BJ (cell line): ENCODE measurements around the gene TMEM150B. TPM values are rescaled to one million over a fixed set of nuclear protein-coding genes. Genes with fewer than 3 reads are reported as not detected.

Experiments
- CTCF ChIA-PET: fragments of 350-600 bp; formaldehyde crosslinking; extraction: SDS; loops from one replicate; lab custom pipeline; 2021; ENCODE audit warnings: antibody characterized with exemption, inconsistent platforms; lab: Yijun Ruan, JAX
- POLR2A ChIA-PET: fragments of 300-600 bp; sonication (Branson Sonifier 250); formaldehyde crosslinking; extraction: SDS; loops from one replicate; lab custom pipeline; 2021; ENCODE audit warnings: antibody characterized with exemption; lab: Charles Lee
- DNase-seq: peaks from one replicate; pipeline ENCODE4 v3.0.0-alpha.2; 2011; ENCODE audit warnings: low read depth
- H3K27me3 ChIP-seq: 2 replicates; pipeline ENCODE4 v1.6.0; 2011; ENCODE audit warnings: low read length; ENCODE audit not compliant: control insufficient read depth, insufficient read depth
- H3K36me3 ChIP-seq: 2 replicates; pipeline ENCODE4 v1.5.1; 2011; ENCODE audit warnings: low read length; ENCODE audit not compliant: control insufficient read depth, insufficient read depth
- H3K4me3 ChIP-seq: 2 replicates; pipeline ENCODE4 v1.5.1; 2011; ENCODE audit warnings: low read depth, mild to moderate bottlenecking, control low read depth, low read length
- CTCF ChIP-seq: IDR thresholded peaks from 2 replicates; pipeline ENCODE4 v1.5.1; 2011; ENCODE audit warnings: low read depth, mild to moderate bottlenecking, control low read depth, inconsistent platforms, low read length, moderate library complexity; ENCODE audit not compliant: insufficient read depth
- polyA plus RNA-seq: library from polyadenylated mRNA; depleted of rRNA; stranded (reverse); fragments of >200 nt; gene quantifications from 2 replicates; pipeline ENCODE4 v1.2.3, GENCODE V29; 2011

Gene TMEM150B
- polyA plus RNA-seq, 1 experiment: not detected

- DNase-seq: no peak
- POLR2A ChIA-PET: interaction anchor here (0.6 kb wide), 1 partner anchor 22 kb away, joined by 9 read pairs; no protein-coding TSS in a partner anchor
These were observed 20.1 kb upstream of the TMEM150B start for GRCh38 chr19:55345101-55345817.

GRCh38 chr19:55344444-55344843 lies 19.3 kb upstream of the TMEM150B start:
- CTCF ChIA-PET: interaction anchor here (1.0 to 1.3 kb wide), 2 partner anchors 12 to 20 kb away, joined by 3 read pairs; no protein-coding TSS in a partner anchor
- 0 out of 2 replicates have a peak, but pooled peaks have one; percentile 4 for TF ChIP-seq CTCF
- no peak for DNase-seq

More at GRCh38 chr19:55345101-55345817, 20.1 kb upstream of the TMEM150B start:
- H3K27me3 ChIP-seq: no peaks in the 10 kb centered on the region
- H3K4me3 ChIP-seq: no peak overlapping the region
- no peak for TF ChIP-seq CTCF
- H3K36me3 ChIP-seq: peaks cover 18% of the 10 kb centered on the region
- CTCF ChIA-PET: interaction anchor here (1.3 kb wide), 1 partner anchor 13 kb away, joined by 3 read pairs; no protein-coding TSS in a partner anchor

GRCh38 chr19:55341595-55342531 lies 16.7 kb upstream of the TMEM150B start:
- no peak overlapping the region for H3K4me3 ChIP-seq
- POLR2A ChIA-PET: no interaction called here
- H3K36me3 ChIP-seq: peaks cover 17% of the 10 kb centered on the region
- no peak for DNase-seq
- H3K27me3 ChIP-seq: no peaks in the 10 kb centered on the region
- TF ChIP-seq CTCF: no peak
- CTCF ChIA-PET: no interaction called here

More at GRCh38 chr19:55344444-55344843, 19.3 kb upstream of the TMEM150B start:
- POLR2A ChIA-PET: interaction anchor here (0.6 kb wide), 1 partner anchor 21 kb away, joined by 9 read pairs; no protein-coding TSS in a partner anchor
- Histone ChIP-seq H3K36me3 (peaks cover 18% of the 10 kb centered on the region), H3K27me3 (no peaks in the 10 kb centered on the region), H3K4me3 (no peak overlapping the region)

- CTCF ChIA-PET: interaction anchor here (0.7 kb wide), 1 partner anchor 43 kb away, joined by 3 read pairs; the partner anchor contains the start of gene TMEM238
- H3K4me3 ChIP-seq: peak overlapping the region; percentile 74
These were observed 16.0 kb upstream of the TMEM150B start for GRCh38 chr19:55341171-55341588.

More at GRCh38 chr19:55341171-55341588, 16.0 kb upstream of the TMEM150B start:
- no peak for TF ChIP-seq CTCF
- no peaks in the 10 kb centered on the region; the same call in 1 of the 2 replicates for H3K27me3 ChIP-seq
- POLR2A ChIA-PET: no interaction called here
- H3K36me3 ChIP-seq: peaks cover 15% of the 10 kb centered on the region
- no peak for DNase-seq
